ENCODE results near the gene SLC7A6.
A peak's percentile ranks its signal among the peaks of the same experiment; 100 is the strongest.

Gene SLC7A6

DNA sequence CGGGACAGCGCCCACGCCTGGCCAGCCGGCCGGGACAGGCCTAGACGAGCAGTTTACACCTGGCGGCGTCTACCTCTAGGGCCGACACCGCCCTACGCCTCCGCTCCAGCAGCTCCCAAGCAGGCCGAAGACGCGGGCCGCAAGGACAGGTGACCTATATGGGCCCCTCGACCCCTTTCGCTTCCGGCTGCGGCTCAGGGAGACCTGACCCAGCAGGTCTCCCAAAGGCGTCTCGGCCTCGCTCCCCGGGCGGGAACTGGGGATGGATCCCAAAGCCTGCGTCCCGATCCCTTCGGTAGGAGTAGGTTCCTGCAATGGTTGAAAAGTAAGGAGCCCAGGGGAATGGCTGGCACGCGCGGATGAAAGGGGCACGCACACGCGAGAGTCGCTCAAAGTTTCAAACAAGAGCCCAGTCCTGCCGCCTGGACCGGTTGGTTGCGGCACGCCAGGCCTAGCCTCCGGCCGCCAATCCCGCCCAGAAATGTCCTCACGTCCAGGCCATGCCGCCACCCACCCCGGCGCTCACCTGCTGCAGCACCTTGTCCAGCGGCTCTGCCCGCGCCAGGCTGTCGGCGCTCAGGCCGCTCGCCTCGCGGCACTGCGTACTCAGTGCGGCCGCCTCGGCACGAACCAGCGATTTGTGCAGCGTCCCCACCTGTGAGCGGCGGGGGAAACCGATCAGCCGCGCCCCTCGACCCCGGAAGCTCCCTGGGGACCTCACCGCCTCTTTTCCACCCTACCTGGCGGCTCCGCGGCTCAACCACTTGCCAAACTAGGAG is 29.0 kb upstream of the SLC7A6 start:
- no peak for DNase-seq

DNA sequence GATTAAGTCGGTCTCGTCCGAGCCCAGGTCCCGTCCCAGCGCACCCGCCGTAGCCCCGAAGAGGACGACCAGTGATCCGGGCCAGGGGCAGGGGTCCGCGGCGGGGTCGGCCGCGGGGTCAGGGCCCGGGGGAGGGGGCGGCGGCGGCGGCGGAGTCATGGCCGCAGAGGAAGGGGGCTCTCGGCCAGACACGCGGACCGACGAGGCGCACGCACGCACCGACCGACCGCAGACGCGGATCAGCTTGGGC is 28.5 kb upstream of the SLC7A6 start, which contains the start of gene ESRP2:
ESRP2 (minus strand) TSS at position 241 of the 250 bp plus-strand sequence; CDS start at position 159, 82 bp downstream.
- DNase-seq: no peak

DNA sequence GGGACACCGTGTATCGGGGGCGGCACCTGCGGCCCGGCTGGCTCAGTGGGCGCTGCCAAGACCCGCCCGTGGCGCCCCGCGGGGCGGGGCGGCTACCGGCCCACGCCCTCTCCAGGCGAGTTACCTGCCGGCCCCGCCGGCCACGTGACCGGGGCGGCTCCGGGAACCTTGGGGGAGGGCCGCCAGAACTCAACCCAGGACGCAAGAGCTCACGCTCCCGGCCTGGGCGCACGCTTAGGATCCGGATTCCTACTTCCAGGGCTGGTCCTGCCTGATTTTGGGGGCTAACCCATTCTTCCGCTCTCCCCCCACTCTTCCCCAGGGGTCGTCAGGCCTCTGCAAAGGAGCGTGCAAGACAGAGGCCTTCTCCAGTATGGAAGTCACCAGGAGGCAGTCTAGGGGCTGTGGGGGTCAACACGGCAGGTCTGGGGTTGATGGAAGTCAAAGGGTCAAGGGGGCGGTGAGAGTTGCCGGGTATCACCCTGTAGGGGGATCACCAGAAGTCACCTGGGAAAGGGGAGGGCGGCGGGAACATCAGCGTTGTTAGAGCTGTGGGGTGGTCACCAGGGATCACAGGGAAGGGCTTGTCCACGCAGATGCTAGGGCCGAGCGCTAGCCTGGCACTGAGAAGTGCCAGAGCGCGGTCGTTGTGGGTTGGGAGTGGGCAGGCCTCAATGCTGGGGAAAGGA is 28.0 kb upstream of the SLC7A6 start:
- DNase-seq: peak; percentile 22

DNA sequence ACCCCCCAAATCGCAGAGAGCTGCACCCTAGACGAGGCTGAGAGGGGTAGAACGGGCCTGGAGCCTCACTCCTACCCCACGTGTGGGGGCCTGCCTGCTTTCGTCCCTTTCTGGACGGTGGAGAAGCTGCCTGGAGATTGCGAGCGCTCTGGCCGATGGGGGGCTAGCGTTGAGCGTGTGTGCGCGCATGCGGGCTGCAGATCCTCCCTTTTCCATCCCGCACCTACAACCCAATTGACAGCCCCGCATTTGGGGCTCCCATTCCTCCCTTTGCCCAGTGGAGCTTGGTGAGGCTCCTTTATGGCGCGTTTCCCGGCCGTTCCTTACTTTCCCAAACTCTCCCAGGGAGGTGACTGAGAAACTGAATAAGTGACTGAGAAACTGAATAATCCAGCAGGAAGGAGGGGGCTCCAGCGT is 27.5 kb upstream of the SLC7A6 start:
- no peak for DNase-seq

DNA sequence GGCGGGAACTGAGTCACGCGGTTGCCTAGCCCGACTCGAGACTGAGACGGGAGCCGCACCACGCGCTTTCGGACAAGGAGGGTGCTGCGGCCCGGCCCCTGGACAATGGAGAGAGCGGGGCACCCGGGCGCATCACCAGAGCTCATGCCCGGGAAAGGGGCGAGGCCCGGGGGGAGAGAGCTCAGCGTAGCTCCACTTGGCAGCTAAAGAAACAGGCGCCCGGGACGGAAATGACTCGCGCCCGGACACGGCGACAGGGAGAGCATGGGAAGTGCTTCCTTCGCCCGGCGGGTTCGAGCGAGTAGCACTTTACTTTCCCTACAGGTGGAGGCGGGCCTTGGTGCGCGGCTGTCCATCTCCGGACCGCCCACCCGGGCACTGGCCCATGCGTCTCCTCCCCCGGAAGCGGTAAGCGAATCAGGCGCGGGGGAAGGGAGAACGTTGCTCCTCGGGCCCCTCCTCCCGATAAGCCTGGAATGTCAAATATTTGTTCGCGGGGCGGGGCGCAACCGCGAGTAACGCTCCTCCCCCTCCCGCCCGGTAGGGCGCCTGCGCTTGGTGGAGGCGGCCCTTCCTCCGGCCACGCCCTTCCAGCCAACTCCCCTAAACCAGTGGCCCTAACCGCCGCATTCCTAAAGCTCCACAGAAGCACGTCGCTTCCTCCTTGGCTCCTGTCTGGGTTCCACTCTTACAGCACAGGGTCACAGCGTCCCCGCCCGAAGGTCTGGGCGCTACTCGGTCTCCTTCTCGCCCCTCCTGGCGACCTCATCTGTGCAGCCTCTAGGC is 26.9 kb upstream of the SLC7A6 start:
- peak; percentile 69 for DNase-seq

DNA sequence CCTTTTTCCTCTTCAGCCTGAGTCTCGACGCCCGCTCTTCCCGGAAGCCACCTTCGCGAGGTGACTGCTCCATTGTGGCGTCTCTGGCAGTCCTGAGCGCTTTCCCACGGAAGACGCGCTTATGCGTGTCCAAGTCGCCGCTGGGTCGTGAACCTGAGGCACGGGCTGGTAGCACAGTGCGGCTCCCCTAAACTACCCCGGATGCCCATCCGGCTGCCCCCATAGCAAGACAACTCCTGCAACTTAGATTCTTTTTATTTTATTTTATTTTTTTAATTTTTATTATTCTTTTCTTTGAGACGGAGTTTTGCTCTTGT is 26.3 kb upstream of the SLC7A6 start:
- DNase-seq: no peak

DNA sequence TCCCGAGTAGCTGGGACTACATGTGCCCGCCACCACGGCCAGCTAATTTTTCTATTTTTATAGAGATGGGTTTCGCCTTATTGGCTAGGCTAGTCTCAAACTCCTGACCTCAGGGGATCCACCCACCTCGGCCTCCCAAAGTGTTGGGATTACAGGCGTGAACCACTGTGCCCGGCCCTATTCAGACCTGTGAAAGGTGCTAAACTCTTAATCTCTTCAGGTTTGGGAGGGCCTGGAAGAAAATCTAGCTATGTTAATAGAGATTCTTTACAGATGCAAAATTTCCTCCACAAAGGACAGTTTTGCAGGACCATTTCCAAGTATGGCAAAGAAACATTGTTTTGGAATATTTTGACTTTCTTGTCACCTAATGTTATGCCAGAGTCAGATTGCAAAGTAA is 22.2 kb upstream of the SLC7A6 start:
- DNase-seq: no peak

DNA sequence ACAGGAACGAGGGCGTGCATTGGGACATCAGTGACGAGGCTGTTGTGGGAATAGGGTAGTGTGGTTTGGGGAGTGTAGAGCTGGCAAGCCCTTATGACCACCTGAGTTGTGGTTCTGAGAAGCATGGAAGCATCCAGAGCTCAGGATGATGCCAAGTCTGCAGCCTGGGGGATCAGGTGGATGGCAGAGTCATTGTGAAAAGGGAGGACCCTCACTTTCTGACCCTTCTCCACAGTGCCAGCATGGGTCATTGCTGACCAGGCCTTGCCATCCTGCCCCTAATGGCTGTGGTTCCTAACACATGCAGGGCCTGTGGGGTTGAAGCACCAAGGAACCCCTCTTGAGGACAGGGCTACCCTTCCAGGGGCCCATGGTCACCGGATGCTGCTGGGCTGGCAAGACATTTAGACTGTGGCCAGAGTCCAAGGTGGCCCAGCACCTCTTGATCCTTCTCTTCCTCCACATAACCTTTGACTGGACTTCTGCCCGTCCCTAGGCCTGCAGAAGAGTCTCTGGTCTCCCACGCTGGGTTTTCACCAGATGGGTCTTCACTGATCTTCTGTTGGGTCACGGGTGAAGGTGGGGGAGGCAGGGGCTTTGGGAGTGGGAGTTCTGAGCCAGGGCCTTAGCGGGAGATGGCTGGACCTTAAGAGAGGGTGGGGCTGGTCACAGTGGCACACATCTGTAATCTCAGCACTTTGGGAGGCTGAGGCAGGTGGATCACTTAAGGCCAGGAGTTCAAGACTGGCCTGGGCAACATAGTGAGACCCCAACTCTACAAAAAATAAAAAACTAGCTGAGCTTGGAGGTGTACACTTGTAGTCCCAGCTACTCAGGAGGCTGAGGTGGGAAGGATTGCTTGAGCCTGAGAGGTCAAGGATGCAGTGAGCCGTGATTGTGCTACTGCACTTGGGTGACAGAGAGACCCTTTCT is 21.1 kb upstream of the SLC7A6 start:
- no peak for DNase-seq

DNA sequence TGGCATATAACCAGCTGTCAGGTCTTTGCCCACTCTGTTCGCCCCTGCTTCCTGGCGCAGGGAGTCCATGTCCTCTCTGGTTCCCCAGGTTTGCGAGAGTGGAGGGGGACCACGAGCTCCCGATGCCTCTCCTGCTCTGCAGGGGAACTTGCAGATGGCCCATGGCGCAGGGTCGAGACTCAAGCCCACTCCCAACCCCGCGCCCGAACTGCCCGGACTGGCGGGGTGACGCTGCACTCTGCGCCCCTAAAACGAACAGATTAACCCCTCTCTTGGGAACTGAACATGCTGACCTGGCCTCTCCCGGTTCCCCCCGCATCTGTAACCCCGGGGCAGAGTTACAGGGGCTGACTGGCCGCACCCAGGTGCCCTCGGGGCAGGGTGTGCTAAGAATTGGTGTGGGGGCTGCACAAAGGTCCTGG is 19.8 kb upstream of the SLC7A6 start:
- no peak for DNase-seq

DNA sequence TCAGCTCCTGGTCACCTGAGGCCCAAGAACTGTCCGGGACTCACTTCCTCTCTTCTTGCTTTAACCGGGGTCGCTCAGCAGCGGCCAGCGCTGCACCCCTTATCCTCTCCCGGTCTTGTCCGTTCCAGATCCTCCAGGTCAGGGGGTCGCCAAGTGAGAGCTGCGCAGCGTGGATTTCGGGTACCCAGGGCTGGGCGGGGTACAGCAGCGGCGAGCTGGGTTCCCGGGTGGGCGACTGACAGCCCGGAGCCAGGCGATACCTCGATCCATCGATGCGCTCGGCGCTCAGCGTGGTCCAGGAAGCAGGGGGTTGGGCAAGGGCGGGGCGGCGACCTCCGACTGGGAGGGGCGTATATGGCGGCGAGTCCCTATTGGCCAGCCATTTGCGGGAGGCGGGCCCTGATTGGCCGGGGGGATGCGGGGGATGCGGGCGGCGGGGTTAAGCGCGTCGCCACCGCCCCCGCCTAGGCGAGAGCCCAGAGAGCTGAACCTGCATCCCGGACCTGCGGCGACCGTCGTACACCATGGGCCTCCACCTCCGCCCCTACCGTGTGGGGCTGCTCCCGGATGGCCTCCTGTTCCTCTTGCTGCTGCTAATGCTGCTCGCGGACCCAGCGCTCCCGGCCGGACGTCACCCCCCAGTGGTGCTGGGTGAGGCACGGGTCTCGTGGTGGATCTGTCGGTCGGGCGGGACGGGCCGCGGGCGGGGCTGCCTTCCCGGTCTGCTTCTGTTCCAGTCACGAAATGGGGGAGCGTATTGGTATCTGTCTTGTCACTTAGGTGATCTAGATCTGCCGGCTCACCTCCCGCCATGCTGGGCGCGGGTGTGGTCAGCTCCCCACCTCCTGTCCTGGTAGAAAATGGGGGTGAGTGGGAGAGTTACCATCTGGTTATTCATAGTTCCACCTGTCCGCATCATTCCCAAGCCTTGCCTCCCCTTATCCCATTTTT is 19.1 kb upstream of the SLC7A6 start, which contains the start of gene PLA2G15:
PLA2G15 (plus strand) TSS at position 471 of the 951 bp plus-strand sequence; CDS start at position 525, 54 bp downstream.
- DNase-seq: peak; percentile 47

DNA sequence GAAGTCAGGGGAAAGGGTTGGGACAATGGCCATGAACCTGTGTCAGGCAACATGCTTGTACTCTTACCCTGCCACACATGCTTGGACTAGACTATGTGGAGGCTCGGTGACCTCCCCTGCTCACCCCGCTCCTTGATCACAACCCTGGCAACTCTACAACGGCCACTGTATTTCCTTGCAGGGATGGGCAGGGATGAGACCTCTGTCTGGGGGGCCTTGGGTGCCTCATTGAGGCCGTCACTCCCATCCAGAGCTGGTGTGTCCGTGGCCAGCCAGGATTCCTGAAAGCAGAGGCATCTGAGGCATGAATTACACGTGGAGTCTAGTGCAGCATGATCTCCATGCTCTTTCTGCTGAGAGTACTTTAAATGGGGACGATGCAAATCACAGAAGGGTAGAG is 18.2 kb upstream of the SLC7A6 start:
- DNase-seq: no peak

DNA sequence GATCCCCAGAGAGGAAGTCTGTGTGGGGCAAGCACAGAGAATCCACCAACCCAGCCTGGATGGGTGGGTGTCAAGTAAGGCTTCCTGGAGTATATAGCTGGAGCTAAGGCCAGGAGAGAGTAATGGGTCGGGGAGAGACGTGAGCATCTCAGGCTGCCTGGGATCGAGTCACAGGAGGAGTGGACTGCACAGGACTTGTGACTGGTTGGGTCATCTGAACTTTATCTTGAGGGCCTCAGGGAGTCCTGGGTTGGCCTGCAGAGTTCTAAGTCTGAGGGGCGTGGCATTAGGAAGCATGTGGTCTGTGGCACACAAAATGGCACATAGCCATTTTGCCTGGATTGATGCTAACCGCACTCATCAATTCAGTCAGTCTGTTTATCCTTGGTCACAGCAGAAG is 17.7 kb upstream of the SLC7A6 start:
- no peak for DNase-seq

DNA sequence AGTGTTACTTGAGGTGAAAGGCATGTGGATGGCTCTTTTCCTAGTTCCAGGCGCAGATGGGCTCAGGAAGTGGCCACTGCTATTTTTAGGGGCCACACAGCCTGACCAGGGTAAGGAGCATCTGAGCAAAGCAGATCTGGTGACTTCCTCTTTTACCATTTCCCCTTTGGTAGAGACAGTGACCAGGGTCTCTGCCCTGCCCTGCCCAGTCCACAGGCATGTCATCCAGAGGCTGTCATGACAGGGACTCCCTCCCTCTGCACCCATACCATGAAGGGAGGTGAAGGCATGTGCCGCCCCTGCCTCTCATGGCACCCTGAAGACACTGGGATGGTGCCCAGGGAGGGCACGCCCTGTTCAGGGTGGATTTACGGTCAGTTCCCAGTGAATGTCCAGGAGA is 16.9 kb upstream of the SLC7A6 start:
- no peak for DNase-seq

DNA sequence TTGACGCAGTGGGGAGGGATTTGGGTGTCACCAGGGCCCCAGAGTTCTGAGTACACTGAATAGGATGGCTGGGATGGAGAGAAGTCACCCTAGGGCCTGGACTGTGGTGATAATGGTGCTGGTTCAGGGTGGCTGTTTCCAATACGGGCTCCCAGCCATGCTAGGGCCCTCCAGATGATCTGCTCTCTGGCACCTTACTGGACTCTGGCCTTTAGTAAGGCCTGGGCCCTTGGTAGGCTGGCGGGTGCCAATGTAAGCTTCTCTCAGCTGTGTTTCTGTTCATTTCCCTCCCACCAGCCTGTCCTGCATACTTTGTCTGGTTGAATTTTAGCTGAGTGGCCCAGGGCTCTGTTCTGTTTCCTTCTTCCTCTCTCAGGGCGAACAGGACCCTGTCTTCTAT is 16.4 kb upstream of the SLC7A6 start:
- no peak for DNase-seq

DNA sequence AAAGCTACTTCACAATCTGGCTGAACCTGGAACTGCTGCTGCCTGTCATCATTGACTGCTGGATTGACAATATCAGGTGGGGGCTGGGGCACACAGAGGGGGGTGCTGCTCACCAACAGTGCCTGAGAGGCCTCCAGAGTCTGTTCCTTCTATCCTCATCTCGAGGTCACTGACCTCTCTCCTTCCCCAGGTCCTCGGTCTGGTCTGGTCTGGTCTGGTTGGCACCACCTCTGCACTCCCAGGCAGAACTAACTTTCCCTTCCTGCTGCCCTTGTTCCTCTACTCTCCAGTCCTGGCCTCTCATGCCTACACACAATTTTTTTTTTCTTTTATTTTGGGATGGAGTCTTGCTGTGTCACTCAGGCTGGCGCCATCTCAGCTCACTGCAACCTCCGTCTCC is 15.0 kb upstream of the SLC7A6 start:
- no peak for DNase-seq

DNA sequence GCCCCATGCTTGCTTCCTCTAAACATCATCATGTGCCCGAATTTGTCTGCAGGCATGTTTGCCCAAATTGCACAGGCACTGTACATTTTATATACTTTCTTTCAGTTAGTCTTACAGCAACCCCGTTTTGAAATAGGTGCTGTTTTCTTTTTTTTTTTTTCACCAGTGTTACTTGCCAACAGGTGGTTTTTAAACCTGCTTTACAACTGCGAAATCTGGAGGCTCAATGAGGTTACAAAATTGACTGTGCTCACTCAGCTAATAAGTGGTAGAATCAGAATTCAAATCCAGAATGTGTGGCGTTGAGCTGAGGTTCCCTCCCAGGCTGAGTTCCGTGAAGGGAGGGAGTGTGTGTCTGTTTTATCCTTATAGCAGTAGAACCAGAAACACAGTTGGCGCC is 13.4 kb upstream of the SLC7A6 start:
- no peak for DNase-seq

DNA sequence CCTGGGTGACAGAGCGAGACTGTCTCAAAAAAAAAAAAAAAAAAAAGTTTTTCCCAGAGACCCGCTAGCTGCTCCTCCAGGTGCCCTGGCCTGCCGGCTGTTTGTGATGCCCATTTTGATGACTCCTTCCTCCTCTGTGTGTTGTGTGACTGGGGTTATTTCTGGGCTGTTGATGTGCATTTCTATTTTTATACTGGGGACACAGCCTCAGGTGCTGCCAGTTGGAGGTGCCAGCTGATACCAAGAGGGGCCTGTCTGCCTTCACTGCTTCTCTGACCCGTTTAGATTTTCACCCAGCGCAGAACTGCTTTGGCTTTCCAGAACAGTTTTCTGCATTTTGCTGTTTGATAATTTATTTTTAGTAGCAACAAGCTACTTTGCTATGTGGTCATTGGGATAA is 12.5 kb upstream of the SLC7A6 start:
- no peak for DNase-seq

DNA sequence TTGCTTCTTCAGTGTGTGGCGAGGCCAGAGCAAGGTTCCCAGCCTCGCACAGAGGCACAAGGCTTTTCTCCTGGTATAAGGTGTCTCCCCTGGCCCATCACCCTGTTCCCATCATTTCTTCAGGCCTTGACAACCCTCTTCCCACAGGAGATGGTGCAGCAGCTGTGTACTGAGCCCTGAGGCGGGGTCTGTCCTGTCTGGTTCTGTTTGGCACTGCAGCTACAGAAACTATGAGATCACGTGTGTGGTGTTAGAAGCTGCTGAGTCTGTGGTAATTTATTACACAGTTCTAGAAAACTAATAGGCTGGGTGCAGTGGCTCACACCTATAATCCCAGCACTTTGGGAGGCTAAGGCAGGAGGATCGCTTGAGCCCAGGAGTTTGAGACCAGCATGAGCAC is 11.9 kb upstream of the SLC7A6 start:
- DNase-seq: no peak

DNA sequence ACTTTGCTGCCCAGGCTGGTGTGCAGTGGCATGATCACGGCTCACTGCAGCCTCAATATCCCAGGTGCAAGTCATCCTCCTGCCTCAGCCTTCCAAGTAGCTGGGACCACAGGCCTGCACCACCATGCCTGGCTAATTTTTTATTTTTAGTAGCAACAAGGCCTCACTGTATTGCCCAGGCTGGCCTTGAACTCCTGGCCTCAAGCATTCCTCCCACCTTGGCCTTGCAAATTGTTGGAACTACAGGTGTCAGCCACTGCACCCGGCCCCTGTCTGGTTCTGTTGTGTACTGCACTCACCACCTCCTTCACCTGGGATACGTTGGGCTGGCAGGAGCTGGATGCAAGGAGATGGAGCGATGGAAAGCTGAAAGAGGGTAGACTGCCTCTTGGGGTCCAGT is 10.6 kb upstream of the SLC7A6 start:
- DNase-seq: no peak

DNA sequence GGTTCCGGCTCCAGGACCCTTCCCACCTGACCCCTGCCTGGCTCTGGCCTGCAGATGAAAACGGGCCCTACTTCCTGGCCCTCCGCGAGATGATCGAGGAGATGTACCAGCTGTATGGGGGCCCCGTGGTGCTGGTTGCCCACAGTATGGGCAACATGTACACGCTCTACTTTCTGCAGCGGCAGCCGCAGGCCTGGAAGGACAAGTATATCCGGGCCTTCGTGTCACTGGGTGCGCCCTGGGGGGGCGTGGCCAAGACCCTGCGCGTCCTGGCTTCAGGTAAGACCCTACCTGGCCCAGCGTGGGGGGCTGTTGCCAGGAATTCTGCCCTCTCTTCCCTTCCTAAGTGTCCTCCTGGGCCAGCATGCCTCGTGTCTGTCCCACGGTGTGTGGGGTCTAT is 8.6 kb upstream of the SLC7A6 start:
- no peak for DNase-seq

DNA sequence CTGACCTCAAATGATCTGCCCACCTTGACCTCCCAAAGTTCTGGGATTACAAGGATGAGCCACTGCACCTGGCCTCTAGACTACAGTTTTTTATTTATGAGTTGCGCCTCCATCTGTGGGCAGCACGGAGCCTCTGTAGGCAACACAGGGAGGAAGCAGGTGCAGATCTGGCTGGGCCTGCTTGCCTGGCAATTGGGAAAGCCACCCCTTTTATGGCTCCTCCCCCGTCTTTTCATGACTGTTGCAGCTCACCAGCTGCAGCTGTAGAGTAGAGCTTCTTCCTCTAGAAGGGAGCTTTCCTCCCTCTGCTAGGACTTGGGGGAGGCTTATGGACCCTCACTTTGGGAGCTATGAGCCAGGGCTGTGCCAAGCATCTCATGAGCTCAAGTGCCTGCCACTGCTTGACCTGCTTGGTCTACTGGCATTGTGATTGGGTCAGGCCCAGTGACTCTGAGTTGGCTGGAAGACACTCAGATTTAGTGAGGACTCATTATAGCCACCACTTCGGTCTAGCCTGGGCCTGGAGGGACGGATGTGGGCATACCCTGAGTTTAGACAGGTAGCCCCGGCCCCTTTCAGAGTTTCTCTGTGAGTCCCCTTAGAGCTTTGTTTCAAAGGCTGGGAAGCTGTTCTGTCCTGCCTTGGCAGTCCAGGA is 6.9 kb upstream of the SLC7A6 start:
- peak; percentile 37 for DNase-seq
